ENCODE data around the gene ACOD1.
"Not testable (repeated sequence)": the region's sequence is repeated elsewhere in the genome, so short reads cannot be mapped to it uniquely, and the experiment has no call there.

DNA sequence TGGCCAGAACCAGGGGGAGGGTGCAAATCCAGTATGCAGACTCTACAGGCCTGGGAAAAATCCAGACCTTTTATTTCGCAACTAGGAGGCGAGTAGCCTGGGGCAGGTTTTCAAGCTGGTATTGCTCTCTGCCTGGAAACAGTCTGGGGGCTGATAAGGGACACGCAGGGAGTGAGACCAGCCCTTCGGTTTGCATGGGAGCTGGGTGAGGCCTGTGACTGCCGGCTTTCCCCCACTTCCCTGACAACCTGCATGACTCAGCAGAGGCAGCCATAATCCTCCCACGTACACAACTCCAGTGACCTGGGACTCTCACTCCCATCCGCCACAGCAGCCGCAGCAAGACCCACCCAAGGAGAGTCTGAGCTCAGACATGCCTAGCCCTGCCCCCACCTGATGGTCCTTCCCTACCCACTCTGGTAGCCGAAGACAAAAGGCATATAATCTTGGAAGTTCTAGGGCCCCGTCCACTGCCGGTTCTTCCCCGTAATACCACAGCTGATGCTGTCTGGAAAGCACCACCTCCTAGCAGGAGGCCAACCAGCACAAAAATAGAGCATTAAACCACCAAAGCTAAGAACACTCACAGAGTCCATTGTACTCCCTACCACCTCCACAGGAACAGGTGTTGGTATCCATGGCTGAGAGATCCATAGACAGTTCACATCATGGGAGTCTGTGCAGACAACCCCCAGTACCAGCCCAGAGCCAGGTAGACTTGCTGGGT lies 30.4 kb upstream of the ACOD1 start:
- TF ChIP-seq, protein P1, sequence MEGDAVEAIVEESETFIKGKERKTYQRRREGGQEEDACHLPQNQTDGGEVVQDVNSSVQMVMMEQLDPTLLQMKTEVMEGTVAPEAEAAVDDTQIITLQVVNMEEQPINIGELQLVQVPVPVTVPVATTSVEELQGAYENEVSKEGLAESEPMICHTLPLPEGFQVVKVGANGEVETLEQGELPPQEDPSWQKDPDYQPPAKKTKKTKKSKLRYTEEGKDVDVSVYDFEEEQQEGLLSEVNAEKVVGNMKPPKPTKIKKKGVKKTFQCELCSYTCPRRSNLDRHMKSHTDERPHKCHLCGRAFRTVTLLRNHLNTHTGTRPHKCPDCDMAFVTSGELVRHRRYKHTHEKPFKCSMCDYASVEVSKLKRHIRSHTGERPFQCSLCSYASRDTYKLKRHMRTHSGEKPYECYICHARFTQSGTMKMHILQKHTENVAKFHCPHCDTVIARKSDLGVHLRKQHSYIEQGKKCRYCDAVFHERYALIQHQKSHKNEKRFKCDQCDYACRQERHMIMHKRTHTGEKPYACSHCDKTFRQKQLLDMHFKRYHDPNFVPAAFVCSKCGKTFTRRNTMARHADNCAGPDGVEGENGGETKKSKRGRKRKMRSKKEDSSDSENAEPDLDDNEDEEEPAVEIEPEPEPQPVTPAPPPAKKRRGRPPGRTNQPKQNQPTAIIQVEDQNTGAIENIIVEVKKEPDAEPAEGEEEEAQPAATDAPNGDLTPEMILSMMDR (conservative IDR thresholded peaks at IDR 0.05; ENCODE audit: low read depth, low read length) = not testable (repeated sequence)
- not testable (repeated sequence) for TF ChIP-seq EZH2 (IDR thresholded peaks at IDR 0.05; ENCODE audit: low read length, unreplicated experiment); EZH2phosphoT487 (IDR thresholded peaks at IDR 0.05; ENCODE audit: borderline replicate concordance, low read length)
